ENCODE measurements around the gene FRMD5. TPM values are rescaled to one million over a fixed set of nuclear protein-coding genes. Genes with fewer than 3 reads are reported as not detected.
"Not testable (repeated sequence)": the region's sequence is repeated elsewhere in the genome, so short reads cannot be mapped to it uniquely, and the experiment has no call there.

Gene FRMD5
- total RNA-seq, 1 donor from 2014 or later: 62.4 TPM

GRCh38 chr15:43826508-43827341, 368.3 kb downstream of the FRMD5 start, which contains the start of gene WDR76:
Gene WDR76 (plus strand): TSS chr15:43827002. CDS start chr15:43827033, 31 bp downstream.
- Histone ChIP-seq H3K36me3 (no peaks in the 10 kb centered on the region), H3K4me1 (peaks cover 54% of the 10 kb centered on the region), H3K27ac (replicated peaks) (peak within 1 kb of the TSS; percentile 76), H3K9me3 (replicated peaks) (no peaks in the 10 kb centered on the region), H3K27me3 (ENCODE audit: low read depth) (no peaks in the 10 kb centered on the region), H3K4me3 (peak within 1 kb of the TSS; percentile 74)
- intact Hi-C loops (cut with micrococcal nuclease): no loop called here
- no peak for TF ChIP-seq CTCF (IDR thresholded peaks at IDR 0.05; ENCODE audit: borderline replicate concordance)
- peak; percentile 83 for DNase-seq

- Histone ChIP-seq H3K27ac (replicated peaks) (peak overlapping the region; percentile 76), H3K4me1 (peaks cover 60% of the 10 kb centered on the region)
Measured at GRCh38 chr15:43826029-43826507, 369.0 kb downstream of the FRMD5 start.

GRCh38 chr15:43825305-43825704, 369.8 kb downstream of the FRMD5 start:
- Histone ChIP-seq H3K4me3 (peak overlapping the region; percentile 89), H3K4me1 (peaks cover 66% of the 10 kb centered on the region)
- DNase-seq; intact Hi-C loops (cut with micrococcal nuclease); H3K27ac ChIP-seq (replicated peaks); H3K9me3 ChIP-seq (replicated peaks); H3K27me3 ChIP-seq (ENCODE audit: low read depth); H3K36me3 ChIP-seq: not testable (repeated sequence)

More at GRCh38 chr15:43826029-43826507, 369.0 kb downstream of the FRMD5 start:
- H3K4me3 ChIP-seq: peak overlapping the region; percentile 74
- intact Hi-C loops (cut with micrococcal nuclease): no loop called here
- no peak for TF ChIP-seq CTCF (IDR thresholded peaks at IDR 0.05; ENCODE audit: borderline replicate concordance)
- H3K36me3 ChIP-seq: no peaks in the 10 kb centered on the region
- H3K27me3 ChIP-seq (ENCODE audit: low read depth): no peaks in the 10 kb centered on the region
- DNase-seq: no peak
- H3K9me3 ChIP-seq (replicated peaks): no peaks in the 10 kb centered on the region

GRCh38 chr15:43824302-43825246, 370.5 kb downstream of the FRMD5 start, which contains the start of gene MFAP1:
Gene MFAP1 (minus strand): TSS chr15:43824690. CDS start chr15:43824569, 121 bp downstream.
- no peak for TF ChIP-seq CTCF (IDR thresholded peaks at IDR 0.05; ENCODE audit: borderline replicate concordance)
- no peaks in the 10 kb centered on the region for H3K9me3 ChIP-seq (replicated peaks)
- H3K27me3 ChIP-seq (ENCODE audit: low read depth): no peaks in the 10 kb centered on the region
- peak; percentile 93 for DNase-seq
- no peaks in the 10 kb centered on the region for H3K36me3 ChIP-seq
- peak within 1 kb of the TSS; percentile 90 for H3K27ac ChIP-seq (replicated peaks)
- intact Hi-C loops (cut with micrococcal nuclease): no loop called here
- peaks cover 66% of the 10 kb centered on the region for H3K4me1 ChIP-seq
- peak within 1 kb of the TSS; percentile 89 for H3K4me3 ChIP-seq

- Histone ChIP-seq H3K4me1 (peaks cover 50% of the 10 kb centered on the region), H3K27ac (replicated peaks) (no peak overlapping the region), H3K9me3 (replicated peaks) (no peaks in the 10 kb centered on the region), H3K36me3 (peaks cover 11% of the 10 kb centered on the region), H3K4me3 (no peak overlapping the region), H3K27me3 (ENCODE audit: low read depth) (no peaks in the 10 kb centered on the region)
- no peak for DNase-seq
- TF ChIP-seq CTCF (IDR thresholded peaks at IDR 0.05; ENCODE audit: borderline replicate concordance): no peak
- intact Hi-C loops (cut with micrococcal nuclease): no loop called here
Measured at GRCh38 chr15:43821505-43821904, 373.6 kb downstream of the FRMD5 start.

Other genes starting within 250 kb of the FRMD5 start
- 27.6 TPM for gene GOLM2, start 93.4 kb upstream of the FRMD5 start, total RNA-seq
- gene CTDSPL2, start 232.4 kb upstream of the FRMD5 start, total RNA-seq: 14.7 TPM

Data from left ventricle myocardium inferior (tissue), 1 donor.